Muscle of back (tissue), 11 donors: Measurements from ENCODE around the gene EML4. TPM values are rescaled to one million over a fixed set of nuclear protein-coding genes. Genes with fewer than 3 reads are reported as not detected.

Source experiments
- DNase-seq, 3 donors: peaks; one replicate each; pipeline versions ENCODE4 v3.0.0 to v3.0.0-alpha.2; 2013
- polyA plus RNA-seq, 10 donors: library from polyadenylated mRNA; unstranded; fragments of 120-200 nt; gene quantifications; one replicate each; pipeline ENCODE4 v1.2.1, GENCODE V29; 2013; ENCODE audit not compliant: insufficient read length in 10 of 10

EML4 gene
- polyA plus RNA-seq, 10 donors = 25.6 to 47.6 (median 37.2) TPM

- no peak for DNase-seq
Observed at GRCh38 chr2:42382144-42382543, 213.0 kb downstream of the EML4 start.

Other genes with a start within 250 kb of the EML4 start
- gene PKDCC, start 121.3 kb upstream of the EML4 start, polyA plus RNA-seq = 100 to 1,000 TPM in 9 of 10 donors, 10 to 100 TPM in 1; 97.9 to 148 (median 131) TPM
- gene COX7A2L, start 191.9 kb downstream of the EML4 start, polyA plus RNA-seq = 100 to 1,000 TPM; 135 to 168 (median 153) TPM